KMS-11 (cell line): ENCODE results near the gene TSNAX.

Experiments used
- H2AFZ ChIP-seq: fragments of 200-600 bp; sonication (generic); 2 replicates; pipeline ENCODE4 v1.6.1; 2016; ENCODE audit warnings: antibody characterized with exemption, mixed run types, low read depth
- H3K27ac ChIP-seq: fragments of 200-600 bp; sonication (generic); 2 replicates; pipeline ENCODE4 v1.6.1; 2016; ENCODE audit warnings: mild to moderate bottlenecking, mixed run types
- H3K27me3 ChIP-seq: fragments of 200-600 bp; sonication (generic); 2 replicates; pipeline ENCODE4 v1.6.1; 2017; ENCODE audit warnings: mild to moderate bottlenecking, low read depth, mixed run types, moderate library complexity; ENCODE audit not compliant: insufficient read depth
- H3K36me3 ChIP-seq: fragments of 200-600 bp; sonication (generic); 2 replicates; pipeline ENCODE4 v1.6.1; 2017; ENCODE audit warnings: mild to moderate bottlenecking, mixed run types; ENCODE audit not compliant: insufficient read depth
- H3K4me1 ChIP-seq: fragments of 200-600 bp; sonication (generic); 2 replicates; pipeline ENCODE4 v1.6.1; 2016; ENCODE audit warnings: mild to moderate bottlenecking, low read depth, mixed run types; ENCODE audit not compliant: poor library complexity, severe bottlenecking
- H3K4me2 ChIP-seq: fragments of 200-600 bp; sonication (generic); 2 replicates; pipeline ENCODE4 v1.7.0; 2016; ENCODE audit warnings: mild to moderate bottlenecking, mixed run types
- H3K4me3 ChIP-seq: fragments of 200-600 bp; sonication (generic); IDR thresholded peaks from 2 replicates; pipeline ENCODE4 v1.6.1; 2017; ENCODE audit warnings: low read depth, low read length, mixed read lengths; ENCODE audit not compliant: insufficient read depth
- H3K79me2 ChIP-seq: fragments of 200-600 bp; sonication (generic); 2 replicates; pipeline ENCODE4 v1.6.1; 2016; ENCODE audit warnings: low read depth, mixed run types; ENCODE audit not compliant: insufficient read depth
- H3K9ac ChIP-seq: fragments of 200-600 bp; sonication (generic); 2 replicates; pipeline ENCODE4 v1.6.1; 2016; ENCODE audit warnings: mild to moderate bottlenecking, mixed run types
- H4K20me1 ChIP-seq: fragments of 200-600 bp; sonication (generic); 2 replicates; pipeline ENCODE4 v1.6.1; 2016; ENCODE audit warnings: mild to moderate bottlenecking, mixed run types; ENCODE audit not compliant: insufficient read depth
- TF ChIP-seq, protein P1 (sequence below): fragments of 200-600 bp; sonication (generic); conservative IDR thresholded peaks from 2 replicates; pipeline ENCODE4 v1.6.1; 2017; ENCODE audit warnings: low read depth, mild to moderate bottlenecking, antibody characterized with exemption, low read length, moderate library complexity, mixed read lengths

Gene TSNAX

DNA sequence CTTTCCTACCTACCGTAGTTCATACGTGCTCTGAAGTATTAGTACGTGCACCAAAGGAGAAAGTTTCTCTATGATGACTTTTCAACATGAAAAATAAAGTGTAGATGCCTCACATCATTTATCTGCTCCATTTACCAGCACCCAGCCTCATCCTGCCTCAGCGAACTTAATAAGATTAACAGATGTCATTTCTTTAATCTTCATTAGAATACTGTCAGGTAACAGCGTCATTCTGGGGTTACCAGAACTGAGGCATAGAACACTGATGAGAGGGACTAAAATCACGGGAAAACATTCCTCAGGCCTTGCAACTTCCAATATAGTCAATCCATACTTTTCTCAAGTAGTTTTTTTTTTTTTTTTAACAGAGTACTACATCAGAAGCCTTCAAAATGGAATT is 54.9 kb downstream of the TSNAX start:
- no peak overlapping the region for H3K9ac ChIP-seq
- no peak overlapping the region for H3K4me3 ChIP-seq
- no peak overlapping the region for H2AFZ ChIP-seq
- H4K20me1 ChIP-seq, result no peaks in the 10 kb centered on the region
- TF ChIP-seq, protein P1, sequence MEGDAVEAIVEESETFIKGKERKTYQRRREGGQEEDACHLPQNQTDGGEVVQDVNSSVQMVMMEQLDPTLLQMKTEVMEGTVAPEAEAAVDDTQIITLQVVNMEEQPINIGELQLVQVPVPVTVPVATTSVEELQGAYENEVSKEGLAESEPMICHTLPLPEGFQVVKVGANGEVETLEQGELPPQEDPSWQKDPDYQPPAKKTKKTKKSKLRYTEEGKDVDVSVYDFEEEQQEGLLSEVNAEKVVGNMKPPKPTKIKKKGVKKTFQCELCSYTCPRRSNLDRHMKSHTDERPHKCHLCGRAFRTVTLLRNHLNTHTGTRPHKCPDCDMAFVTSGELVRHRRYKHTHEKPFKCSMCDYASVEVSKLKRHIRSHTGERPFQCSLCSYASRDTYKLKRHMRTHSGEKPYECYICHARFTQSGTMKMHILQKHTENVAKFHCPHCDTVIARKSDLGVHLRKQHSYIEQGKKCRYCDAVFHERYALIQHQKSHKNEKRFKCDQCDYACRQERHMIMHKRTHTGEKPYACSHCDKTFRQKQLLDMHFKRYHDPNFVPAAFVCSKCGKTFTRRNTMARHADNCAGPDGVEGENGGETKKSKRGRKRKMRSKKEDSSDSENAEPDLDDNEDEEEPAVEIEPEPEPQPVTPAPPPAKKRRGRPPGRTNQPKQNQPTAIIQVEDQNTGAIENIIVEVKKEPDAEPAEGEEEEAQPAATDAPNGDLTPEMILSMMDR, result no peak
- H3K27me3 ChIP-seq, result no peaks in the 10 kb centered on the region
- no peaks in the 10 kb centered on the region for H3K79me2 ChIP-seq
- no peaks in the 10 kb centered on the region for H3K4me1 ChIP-seq
- H3K36me3 ChIP-seq, result no peaks in the 10 kb centered on the region
- H3K27ac ChIP-seq, result no peak overlapping the region
- no peak overlapping the region for H3K4me2 ChIP-seq

DNA sequence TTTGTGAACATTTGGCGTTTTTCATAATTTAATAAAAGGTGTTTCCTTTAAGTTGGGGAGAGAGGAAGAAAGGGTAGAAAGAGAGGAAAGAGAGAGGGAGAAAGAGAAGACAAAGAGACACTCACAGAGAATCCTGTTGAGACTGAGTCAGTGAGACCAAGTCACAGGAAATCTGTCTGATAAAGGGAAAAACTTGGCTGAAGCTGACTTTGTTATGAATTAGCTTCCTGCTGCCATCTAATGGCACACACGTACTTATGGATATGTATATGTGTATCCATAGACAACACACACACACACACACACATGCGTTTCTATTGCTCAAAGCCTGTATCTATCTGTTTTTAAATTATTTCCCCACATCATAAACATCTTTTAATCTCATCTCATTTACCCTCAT is 55.6 kb downstream of the TSNAX start:
- Histone ChIP-seq H2AFZ (no peak overlapping the region), H3K4me1 (no peaks in the 10 kb centered on the region), H3K27ac (no peak overlapping the region), H3K9ac (no peak overlapping the region), H3K79me2 (no peaks in the 10 kb centered on the region), H4K20me1 (no peaks in the 10 kb centered on the region), H3K27me3 (no peaks in the 10 kb centered on the region), H3K4me3 (no peak overlapping the region), H3K36me3 (no peaks in the 10 kb centered on the region), H3K4me2 (no peak overlapping the region)
- TF ChIP-seq, protein P1, result no peak

GRCh38 chr1:231584921-231585320 is 56.5 kb downstream of the TSNAX start:
- Histone ChIP-seq H3K79me2 (no peaks in the 10 kb centered on the region), H3K9ac (no peak overlapping the region), H3K36me3 (no peaks in the 10 kb centered on the region), H2AFZ (no peak overlapping the region), H3K27ac (no peak overlapping the region), H3K4me2 (no peak overlapping the region), H3K4me1 (no peaks in the 10 kb centered on the region), H3K4me3 (no peak overlapping the region), H4K20me1 (no peaks in the 10 kb centered on the region), H3K27me3 (no peaks in the 10 kb centered on the region)
- TF ChIP-seq, protein P1, result no peak

GRCh38 chr1:231590453-231591198 is 62.2 kb downstream of the TSNAX start:
- Histone ChIP-seq H3K9ac (no peak overlapping the region), H3K27me3 (no peaks in the 10 kb centered on the region), H3K27ac (no peak overlapping the region), H2AFZ (0 out of 2 replicates have a peak overlapping the region, but pooled peaks have one; percentile 9), H3K4me1 (no peaks in the 10 kb centered on the region), H3K4me3 (no peak overlapping the region), H3K4me2 (no peak overlapping the region), H4K20me1 (no peaks in the 10 kb centered on the region), H3K36me3 (no peaks in the 10 kb centered on the region), H3K79me2 (no peaks in the 10 kb centered on the region)
- TF ChIP-seq, protein P1, result peak; percentile 90
